Kidney epithelial cell (primary cell): Measurements from ENCODE around the gene PODNL1. TPM values are rescaled to one million over a fixed set of nuclear protein-coding genes. Genes with fewer than 3 reads are reported as not detected.

ENCODE experiments used
- DNase-seq: peaks from one replicate; pipeline ENCODE4 v3.0.0-alpha.2; 2010; ENCODE audit warnings: low read depth
- H3K27me3 ChIP-seq: 2 replicates; pipeline ENCODE4 v1.6.0; 2011; ENCODE audit warnings: low read length; ENCODE audit not compliant: control insufficient read depth, insufficient read depth
- H3K36me3 ChIP-seq: 2 replicates; pipeline ENCODE4 v1.5.1; 2011; ENCODE audit warnings: low read length; ENCODE audit not compliant: control insufficient read depth, insufficient read depth
- H3K4me3 ChIP-seq: 2 replicates; pipeline ENCODE4 v1.5.1; 2011; ENCODE audit warnings: low read depth, mild to moderate bottlenecking, control low read depth, low read length
- total RNA-seq: library from RNA; depleted of rRNA; stranded (reverse); fragments of >200 nt; gene quantifications from 2 replicates; pipeline ENCODE4 v1.2.3, GENCODE V29; 2015
- TF ChIP-seq, protein P1 (sequence below): IDR thresholded peaks from 2 replicates; pipeline ENCODE4 v1.5.1; 2011; ENCODE audit warnings: mild to moderate bottlenecking, moderate library complexity, low read length, control low read depth, inconsistent platforms; ENCODE audit not compliant: insufficient read depth, poor library complexity, severe bottlenecking

The PODNL1 gene
- total RNA-seq, 1 donor from 2014 or later = not detected

DNA sequence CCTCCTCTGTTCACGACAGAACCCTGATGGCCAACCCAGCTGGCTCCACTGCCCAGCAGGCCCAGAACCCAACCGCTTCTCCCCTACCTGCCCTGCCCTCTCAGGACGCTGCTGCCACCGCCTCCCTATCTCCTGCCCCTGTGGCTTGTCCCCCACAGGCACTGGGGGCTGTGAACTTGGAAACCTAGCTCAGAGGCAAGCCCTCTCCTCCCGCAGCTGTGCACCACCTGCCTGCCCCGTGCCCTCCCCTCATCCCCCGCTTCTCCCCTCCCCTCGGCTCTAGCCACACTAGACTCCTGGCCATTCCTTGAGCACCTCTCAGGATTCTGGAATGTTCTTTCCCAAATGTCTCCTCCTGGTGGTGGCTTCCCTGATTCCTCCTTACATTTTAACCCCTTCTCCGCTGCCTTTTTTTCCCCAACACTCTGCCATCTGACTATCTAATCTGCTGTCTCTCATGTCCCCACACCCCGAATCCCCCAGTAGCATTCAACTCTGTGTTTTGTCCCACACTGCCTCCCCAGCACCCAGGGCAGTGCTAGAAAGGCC, 54.6 kb downstream of the PODNL1 start:
- TF ChIP-seq, protein P1, sequence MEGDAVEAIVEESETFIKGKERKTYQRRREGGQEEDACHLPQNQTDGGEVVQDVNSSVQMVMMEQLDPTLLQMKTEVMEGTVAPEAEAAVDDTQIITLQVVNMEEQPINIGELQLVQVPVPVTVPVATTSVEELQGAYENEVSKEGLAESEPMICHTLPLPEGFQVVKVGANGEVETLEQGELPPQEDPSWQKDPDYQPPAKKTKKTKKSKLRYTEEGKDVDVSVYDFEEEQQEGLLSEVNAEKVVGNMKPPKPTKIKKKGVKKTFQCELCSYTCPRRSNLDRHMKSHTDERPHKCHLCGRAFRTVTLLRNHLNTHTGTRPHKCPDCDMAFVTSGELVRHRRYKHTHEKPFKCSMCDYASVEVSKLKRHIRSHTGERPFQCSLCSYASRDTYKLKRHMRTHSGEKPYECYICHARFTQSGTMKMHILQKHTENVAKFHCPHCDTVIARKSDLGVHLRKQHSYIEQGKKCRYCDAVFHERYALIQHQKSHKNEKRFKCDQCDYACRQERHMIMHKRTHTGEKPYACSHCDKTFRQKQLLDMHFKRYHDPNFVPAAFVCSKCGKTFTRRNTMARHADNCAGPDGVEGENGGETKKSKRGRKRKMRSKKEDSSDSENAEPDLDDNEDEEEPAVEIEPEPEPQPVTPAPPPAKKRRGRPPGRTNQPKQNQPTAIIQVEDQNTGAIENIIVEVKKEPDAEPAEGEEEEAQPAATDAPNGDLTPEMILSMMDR = peak; percentile 25

DNA sequence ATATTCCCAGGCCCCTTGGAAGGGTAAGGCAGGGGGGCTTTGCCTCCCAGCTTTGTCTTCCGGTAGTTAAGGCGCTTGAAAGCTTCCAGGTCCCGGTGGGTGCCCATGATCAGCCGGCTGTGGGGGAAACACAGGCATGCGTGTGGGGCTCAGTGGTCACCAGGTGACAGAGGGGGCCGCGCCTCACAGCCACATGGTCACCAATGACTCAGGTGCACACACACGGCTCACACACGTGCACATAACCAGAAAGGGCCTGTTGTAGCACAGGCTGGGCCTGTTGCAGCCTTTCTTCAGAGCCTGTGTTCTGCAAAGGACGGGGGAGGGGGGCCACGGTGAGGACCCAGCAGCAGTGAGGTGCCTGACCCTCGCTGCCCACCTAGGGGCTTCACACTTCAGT, 55.4 kb downstream of the PODNL1 start:
- Histone ChIP-seq H3K36me3 (no peaks in the 10 kb centered on the region), H3K27me3 (peaks cover 5% of the 10 kb centered on the region), H3K4me3 (no peak overlapping the region)
- no peak for DNase-seq
- TF ChIP-seq, protein P1 = no peak

More for the DNA sequence above, 54.6 kb downstream of the PODNL1 start:
- Histone ChIP-seq H3K36me3 (no peaks in the 10 kb centered on the region), H3K27me3 (peaks cover 5% of the 10 kb centered on the region), H3K4me3 (no peak overlapping the region)
- DNase-seq = no peak

DNA sequence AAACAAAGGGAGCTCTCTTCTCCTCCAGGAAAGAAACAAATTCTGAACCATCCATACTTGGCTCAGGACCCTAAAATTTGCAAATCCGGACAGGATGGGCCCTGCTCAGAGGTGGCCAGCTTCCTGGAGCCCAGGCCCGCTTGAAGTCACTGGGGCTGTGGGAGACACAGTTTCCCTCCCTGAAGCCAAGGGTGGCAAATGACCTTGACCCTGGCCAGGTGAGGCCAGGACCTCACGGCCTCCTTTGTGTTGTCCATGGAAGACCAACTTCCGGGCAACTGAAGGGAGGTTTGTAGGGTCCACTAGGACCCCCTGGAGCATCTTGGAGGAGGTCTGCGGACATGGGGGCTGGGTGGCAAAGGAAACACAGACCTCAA, 55.8 kb downstream of the PODNL1 start:
- TF ChIP-seq, protein P1 = no peak
- peaks cover 5% of the 10 kb centered on the region for H3K27me3 ChIP-seq
- DNase-seq = no peak
- H3K36me3 ChIP-seq = no peaks in the 10 kb centered on the region
- H3K4me3 ChIP-seq = no peak overlapping the region

DNA sequence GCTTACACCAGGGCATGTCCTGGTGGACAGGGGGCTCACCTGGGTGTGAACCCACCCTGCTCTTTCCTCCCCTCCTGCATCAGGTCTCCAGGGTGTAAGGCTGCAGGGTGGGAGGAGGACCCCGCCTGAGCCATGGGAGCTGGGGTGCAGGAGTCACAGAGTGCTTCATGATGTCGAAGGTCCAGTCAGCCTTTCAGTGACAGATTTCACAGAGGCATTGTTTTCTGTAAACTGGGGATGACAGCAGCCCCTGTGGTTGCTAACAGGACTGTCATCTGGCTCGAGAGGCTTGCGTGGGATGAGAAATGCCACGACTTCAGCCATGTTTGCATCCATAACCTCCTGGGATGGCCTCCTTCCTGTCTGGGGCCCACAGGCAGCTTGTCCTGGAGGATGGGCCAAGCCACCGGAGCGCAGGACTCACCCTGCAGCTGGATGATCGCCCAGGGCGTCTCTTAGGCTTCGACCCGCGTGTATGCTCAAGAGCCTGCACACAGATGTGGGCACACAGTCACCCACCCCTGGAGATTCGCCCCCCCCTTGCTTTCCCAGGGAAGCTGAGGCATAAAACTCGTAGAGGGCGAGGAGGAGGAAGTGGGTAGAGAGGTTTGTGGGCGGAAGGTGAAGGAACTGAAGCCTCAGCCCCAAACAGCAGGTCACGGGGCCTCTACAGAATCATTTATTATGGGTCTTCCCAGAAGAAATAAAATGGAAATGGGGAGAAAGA, 56.4 kb downstream of the PODNL1 start:
- Histone ChIP-seq H3K36me3 (no peaks in the 10 kb centered on the region), H3K27me3 (peaks cover 5% of the 10 kb centered on the region), H3K4me3 (no peak overlapping the region)
- DNase-seq = no peak
- TF ChIP-seq, protein P1 = no peak

DNA sequence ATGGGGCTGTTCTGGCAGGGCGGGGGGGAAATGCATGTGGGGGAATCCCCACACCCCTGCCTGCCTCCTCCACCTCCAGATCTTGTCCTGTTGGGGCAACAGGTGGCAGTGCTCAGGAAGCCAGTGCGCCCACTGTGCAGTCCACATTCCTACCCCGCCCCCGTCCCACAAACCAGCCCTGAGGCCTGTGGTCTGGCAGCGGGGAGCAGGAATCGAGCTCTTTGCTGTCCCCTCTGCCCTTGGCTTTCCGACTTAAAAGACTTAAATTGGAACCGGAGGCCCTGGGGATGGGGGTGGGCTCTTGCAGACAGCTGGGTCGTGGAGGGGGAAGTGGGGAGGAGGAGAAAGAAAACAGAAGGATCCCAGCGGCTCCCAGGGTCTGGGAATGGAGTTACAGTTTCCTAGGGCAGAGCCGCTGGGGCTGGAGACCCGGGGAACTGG, 56.9 kb downstream of the PODNL1 start:
- TF ChIP-seq, protein P1 = no peak
- Histone ChIP-seq H3K4me3 (no peak overlapping the region), H3K27me3 (peaks cover 5% of the 10 kb centered on the region), H3K36me3 (no peaks in the 10 kb centered on the region)
- no peak for DNase-seq

Other genes starting within 250 kb of the PODNL1 start
- 25.9 and 32.6 TPM in 2 replicates for gene MRI1, start 173.9 kb downstream of the PODNL1 start, total RNA-seq
- gene C19orf53, start 164.0 kb downstream of the PODNL1 start, total RNA-seq = 196 and 203 TPM in 2 replicates
- 25.7 and 25.9 TPM in 2 replicates for gene ZSWIM4, start 143.0 kb downstream of the PODNL1 start, total RNA-seq
- gene NANOS3, start 61.3 kb downstream of the PODNL1 start, total RNA-seq = 0.68 TPM in 1 of 2 replicates, not detected in the other
- 1.7 and 2.5 TPM in 2 replicates for gene BRME1, start 32.3 kb downstream of the PODNL1 start, total RNA-seq
- 26.5 and 32.0 TPM in 2 replicates for gene CC2D1A, start 32.2 kb downstream of the PODNL1 start, total RNA-seq
- gene DCAF15, start 14.1 kb upstream of the PODNL1 start, total RNA-seq = 23.7 and 37.2 TPM in 2 replicates
- gene RFX1, start 67.9 kb upstream of the PODNL1 start, total RNA-seq = 6.8 and 7.0 TPM in 2 replicates
- not detected in 2 replicates for gene RLN3, start 89.7 kb upstream of the PODNL1 start, total RNA-seq
- gene IL27RA, start 93.3 kb upstream of the PODNL1 start, total RNA-seq = 4.1 and 7.5 TPM in 2 replicates
- not detected in 2 replicates for gene PALM3, start 123.7 kb upstream of the PODNL1 start, total RNA-seq
- 0.68 and 1.5 TPM in 2 replicates for gene MISP3, start 134.4 kb upstream of the PODNL1 start, total RNA-seq
- not detected in 2 replicates for gene C19orf67, start 147.4 kb upstream of the PODNL1 start, total RNA-seq
- 21.8 and 42.0 TPM in 2 replicates for gene SAMD1, start 152.3 kb upstream of the PODNL1 start, total RNA-seq
- 37.3 and 44.5 TPM in 2 replicates for gene PRKACA, start 179.3 kb upstream of the PODNL1 start, total RNA-seq
- gene ASF1B, start 198.2 kb upstream of the PODNL1 start, total RNA-seq = 4.4 and 5.7 TPM in 2 replicates